Adrenal gland (tissue), 12 donors: ENCODE measurements around the gene GCN1. TPM values are rescaled to one million over a fixed set of nuclear protein-coding genes. Genes with fewer than 3 reads are reported as not detected.
"Not testable (repeated sequence)": the region's sequence is repeated elsewhere in the genome, so short reads cannot be mapped to it uniquely, and the experiment has no call there.

Experiments used
- DNase-seq, 7 donors: peaks; one replicate each; pipeline ENCODE4 v3.0.0-alpha.2; 2019 to 2020
- H3K27ac ChIP-seq, 5 donors: fragments of 200-600 bp; sonication (generic) in 4 of 5; 1 replicate in 3 of 5; 2 replicates in 2 of 5; pipeline versions ENCODE4 v1.5.1 to v1.8.0; 2016 to 2020; ENCODE audit warnings: mild to moderate bottlenecking in 1 of 5
- H3K27me3 ChIP-seq: fragments of 200-600 bp; 2 replicates; pipeline ENCODE4 v1.8.0; 2021
- H3K36me3 ChIP-seq, 2 donors: fragments of 200-600 bp; replicated peaks in 1 of 2; 1 replicate in 1 of 2; 2 replicates in 1 of 2; pipeline versions ENCODE4 v1.5.1 to v1.8.0; 2018 to 2022
- H3K4me1 ChIP-seq, 2 donors: fragments of 200-600 bp; replicated peaks in 1 of 2; 1 replicate in 1 of 2; 2 replicates in 1 of 2; pipeline versions ENCODE4 v1.5.1 to v1.8.0; 2018 to 2021
- H3K4me3 ChIP-seq, 4 donors: fragments of 200-600 bp; sonication (generic) in 3 of 4; one replicate each; pipeline ENCODE4 v1.5.1; 2016 to 2018
- H3K9me3 ChIP-seq, 3 donors: fragments of 200-600 bp; sonication (generic) in 1 of 3; replicated peaks in 1 of 3; 1 replicate in 2 of 3; 2 replicates in 1 of 3; pipeline versions ENCODE4 v1.5.1 to v1.8.0; 2016 to 2021
- CTCF ChIP-seq, 6 experiments: fragments of 450-650 bp in 4 of 6; fragments of 200-600 bp in 2 of 6; sonication (generic) in 1 of 6; IDR thresholded peaks; 1 replicate in 5 of 6; 2 replicates in 1 of 6; pipeline versions ENCODE4 v1.5.1 to v1.8.0; 2016 to 2021; ENCODE audit warnings: antibody characterized with exemption in 6 of 6, mild to moderate bottlenecking in 2 of 6, moderate library complexity in 1 of 6
- POLR2A ChIP-seq, 2 donors: fragments of 450-650 bp; IDR thresholded peaks; one replicate each; pipeline ENCODE4 v1.6.1; 2017; ENCODE audit warnings: antibody characterized with exemption in 2 of 2, mild to moderate bottlenecking in 2 of 2, moderate library complexity in 1 of 2
- WGBS, 4 donors: extraction: QIAGEN DNeasy Blood & Tissue Kit in 2 of 4; methylation state at CpG; one replicate each; pipeline versions ENCODE4 v1.1.5 to v1.1.7; 2013 to 2017; 5-methylcytosine and 5-hydroxymethylcytosine counted together
- intact Hi-C, 2 donors: fragments of 100-400 bp; cut with DNase I; formaldehyde crosslinking; loops; one replicate each; pipeline versions ENCODE4 v1.14.1 to v1.15.0; 2022 to 2023
- polyA plus RNA-seq, 3 donors: library from polyadenylated mRNA; stranded (reverse); fragments of 200-250 nt in 2 of 3; fragments of 350-450 nt in 1 of 3; fragmentation: Illumina TruSeq in 1 of 3; extraction: RNeasy Lipid Tissue Mini Kit (QIAGEN cat#74804) in 1 of 3; gene quantifications; one replicate each; pipeline ENCODE4 v1.2.3, GENCODE V29; 2013 to 2014
- total RNA-seq, 9 donors: library from RNA; depleted of rRNA in 4 of 9; stranded (reverse); fragments of >200 nt in 4 of 9; fragments of 120-200 nt in 1 of 9; fragmentation: NEBNext Ultra II Directional in 1 of 9; extraction: Animal tissue kit (Norgen Biotek cat#: 25700) in 1 of 9; gene quantifications; one replicate each; pipeline versions ENCODE4 v1.1.0 to v1.2.4, GENCODE V29; 2013 to 2023
- donor health status: healthy with polysubstance abuse.
- donor health status: Bipolar disorder and iron deficiency.
- donor health status: DM: yes; HTN: yes; CAD: no.
- donor health status: DM: no; HTN: no; CAD: no.
- donor health status: DM: no; HTN: no; CAD: no.
- donor health status: DM: yes; HTN: yes; CAD: no.

The GCN1 gene
- total and polyA plus RNA-seq, 12 donors = 22.0 to 98.5 (median 46.5) TPM

DNA sequence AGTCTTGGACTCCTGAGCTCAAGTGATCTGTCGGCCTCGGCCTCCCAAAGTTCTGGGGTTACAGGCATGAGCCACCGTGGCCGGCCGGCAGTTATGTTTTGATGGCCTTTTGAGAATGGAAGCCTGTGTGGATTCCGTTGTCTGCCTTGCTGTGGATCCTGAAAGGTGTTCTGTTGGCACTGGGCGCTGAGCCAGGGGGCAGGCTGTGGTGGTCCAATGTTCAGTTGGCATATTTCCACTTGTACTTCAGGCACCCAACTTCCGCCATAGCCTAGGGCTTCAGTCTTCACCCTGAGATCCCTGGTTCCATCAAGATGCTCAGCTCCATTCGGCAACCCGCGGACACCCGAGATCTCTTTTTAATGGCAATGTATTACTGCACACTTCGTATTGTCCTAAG lies 12.7 kb upstream of the GCN1 start:
- no peak overlapping the region for H3K27ac ChIP-seq
- no peak for DNase-seq
- H3K36me3 ChIP-seq = peaks cover 0 to 35% of the 10 kb centered on the region in 2 donors
- TF ChIP-seq CTCF (IDR thresholded peaks at IDR 0.05) (no peak), POLR2A (IDR thresholded peaks at IDR 0.05) (no peak)
- no peaks in the 10 kb centered on the region for H3K9me3 ChIP-seq
- H3K4me3 ChIP-seq = no peak overlapping the region
- intact Hi-C loops = no loop called here
- H3K27me3 ChIP-seq = no peaks in the 10 kb centered on the region
- no peaks in the 10 kb centered on the region for H3K4me1 ChIP-seq
- WGBS, 4 donors = 96 to 99% (median 98%) methylated on average over 8 to 13 of the region's 13 CpGs

DNA sequence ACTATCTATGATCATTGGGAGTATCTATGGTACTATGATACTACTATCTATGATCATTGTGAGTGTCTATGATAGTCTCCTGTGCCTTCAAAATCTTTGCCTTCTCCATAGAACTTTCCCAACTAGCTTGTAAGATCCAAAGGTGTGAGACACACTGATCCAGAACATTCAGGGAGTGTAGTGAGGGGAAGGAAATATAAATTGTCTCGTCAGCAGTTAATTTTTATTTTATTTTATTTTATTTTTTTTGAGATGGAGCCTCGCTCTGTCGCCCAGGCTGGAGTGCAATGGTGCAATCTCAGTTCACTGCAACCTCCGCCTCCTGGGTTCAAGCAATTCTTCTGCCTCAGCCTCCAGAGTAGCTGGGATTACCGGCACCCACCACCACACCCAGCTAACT lies 12.3 kb upstream of the GCN1 start:
- H3K27me3 ChIP-seq, H3K4me1 ChIP-seq, H3K9me3 ChIP-seq, H3K4me3 ChIP-seq, DNase-seq, H3K27ac ChIP-seq, intact Hi-C loops: not testable (repeated sequence)
- 94 to 99% (median 96%) methylated on average over 5 of the region's 5 CpGs for WGBS, 4 donors
- H3K36me3 ChIP-seq = peaks cover 0 to 30% of the 10 kb centered on the region in 2 donors

DNA sequence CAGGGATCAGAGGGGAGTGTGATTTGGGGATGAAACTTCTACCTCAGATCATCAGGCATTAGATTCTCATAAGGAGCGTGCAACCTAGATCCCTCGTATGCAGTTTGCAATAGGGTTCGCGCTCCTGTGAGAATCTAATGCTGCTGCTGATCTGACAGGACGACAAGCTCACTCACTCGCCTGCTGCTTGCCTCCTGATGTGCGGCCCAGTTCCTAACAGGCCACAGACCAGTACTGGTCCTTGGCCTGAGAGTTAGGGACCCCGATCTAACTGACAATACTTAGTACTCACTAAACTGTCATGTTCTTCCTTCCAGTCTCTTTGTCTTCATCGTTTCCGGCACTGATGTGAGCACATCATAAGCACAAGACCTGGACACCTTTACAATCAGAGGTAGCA lies 11.7 kb upstream of the GCN1 start:
- intact Hi-C loops = no loop called here
- Histone ChIP-seq H3K27me3 (no peaks in the 10 kb centered on the region), H3K4me1 (no peaks in the 10 kb centered on the region), H3K4me3 (no peak overlapping the region), H3K9me3 (no peaks in the 10 kb centered on the region), H3K36me3 (peaks cover 0 to 25% of the 10 kb centered on the region in 2 donors), H3K27ac (no peak overlapping the region)
- 94 to 98% (median 96%) methylated on average over 10 of the region's 10 CpGs for WGBS, 4 donors
- DNase-seq = no peak
- TF ChIP-seq POLR2A (IDR thresholded peaks at IDR 0.05) (no peak), CTCF (IDR thresholded peaks at IDR 0.05) (no peak)

GRCh38 chr12:120204171-120204570 lies 9.7 kb upstream of the GCN1 start:
- H3K27ac ChIP-seq = no peak overlapping the region
- H3K4me1 ChIP-seq = peaks cover 7 to 12% of the 10 kb centered on the region in 2 donors
- H3K36me3 ChIP-seq = peaks cover 0 to 13% of the 10 kb centered on the region in 2 donors
- no peak overlapping the region for H3K4me3 ChIP-seq
- no peaks in the 10 kb centered on the region for H3K27me3 ChIP-seq
- DNase-seq = no peak
- TF ChIP-seq CTCF (IDR thresholded peaks at IDR 0.05) (no peak), POLR2A (IDR thresholded peaks at IDR 0.05) (no peak)
- no peaks in the 10 kb centered on the region for H3K9me3 ChIP-seq
- 92 to 94% (median 93%) methylated on average over 7 of the region's 7 CpGs for WGBS, 4 donors
- intact Hi-C loops = no loop called here

DNA sequence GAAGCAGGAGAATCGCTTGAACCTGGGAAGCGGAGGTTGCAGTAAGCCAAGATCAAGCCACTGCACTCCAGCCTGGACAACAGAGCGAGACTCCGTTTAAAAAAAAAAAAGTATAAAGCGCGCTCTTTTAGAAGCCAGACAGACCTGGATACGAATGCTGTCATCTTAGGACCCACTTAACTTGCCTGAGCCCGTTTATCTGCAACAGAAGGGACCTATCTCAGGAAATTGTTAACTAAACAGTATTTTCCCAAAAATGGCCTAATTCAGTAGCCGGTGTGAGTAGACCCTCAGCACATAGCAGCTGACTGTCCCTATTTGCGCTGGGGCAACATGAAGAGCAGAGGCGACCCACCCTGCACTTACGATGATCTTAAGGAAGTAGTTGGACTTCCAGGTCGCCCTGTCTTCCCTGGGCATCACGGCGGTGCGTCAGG lies 5.9 kb upstream of the GCN1 start:
- TF ChIP-seq POLR2A (IDR thresholded peaks at IDR 0.05) = no peak
- no peak for TF ChIP-seq CTCF (IDR thresholded peaks at IDR 0.05)
- no peaks in the 10 kb centered on the region for H3K9me3 ChIP-seq
- H3K27ac ChIP-seq = peak overlapping the region; percentile 52 to 89 (median 81)
- H3K4me1 ChIP-seq = peaks cover 13 to 45% of the 10 kb centered on the region in 2 donors
- peaks cover 0 to 39% of the 10 kb centered on the region in 2 donors for H3K36me3 ChIP-seq
- peak overlapping the region; percentile 19 to 98 (median 66) for H3K4me3 ChIP-seq
- H3K27me3 ChIP-seq = no peaks in the 10 kb centered on the region
- 2 to 6% (median 3%) methylated on average over 8 to 16 of the region's 16 CpGs for WGBS, 4 donors
- no peak for DNase-seq
- intact Hi-C loops = no loop called here
